ENCODE results near the gene GRIA4.

DNA sequence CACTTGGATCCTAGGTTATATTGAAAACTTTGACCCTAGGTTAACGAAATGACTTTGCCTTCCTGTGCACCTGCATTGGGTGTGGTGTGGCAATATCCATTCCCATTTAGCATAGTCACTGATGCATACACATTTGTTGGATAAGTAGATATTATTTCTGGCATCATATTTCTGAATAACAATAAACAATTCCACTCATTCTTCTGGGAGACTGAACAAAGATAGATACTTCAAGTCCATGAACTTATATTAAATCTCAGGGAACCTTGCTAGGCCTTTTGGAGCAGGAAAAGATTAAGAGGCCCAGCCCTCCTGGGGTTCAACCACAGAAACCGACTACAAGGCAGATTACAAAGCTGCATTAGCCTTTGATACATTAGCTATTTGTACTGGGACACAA, 293.2 kb downstream of the GRIA4 start:
- no peak for TF ChIP-seq EP300 (IDR thresholded peaks at IDR 0.05)
- TF ChIP-seq, protein P1, sequence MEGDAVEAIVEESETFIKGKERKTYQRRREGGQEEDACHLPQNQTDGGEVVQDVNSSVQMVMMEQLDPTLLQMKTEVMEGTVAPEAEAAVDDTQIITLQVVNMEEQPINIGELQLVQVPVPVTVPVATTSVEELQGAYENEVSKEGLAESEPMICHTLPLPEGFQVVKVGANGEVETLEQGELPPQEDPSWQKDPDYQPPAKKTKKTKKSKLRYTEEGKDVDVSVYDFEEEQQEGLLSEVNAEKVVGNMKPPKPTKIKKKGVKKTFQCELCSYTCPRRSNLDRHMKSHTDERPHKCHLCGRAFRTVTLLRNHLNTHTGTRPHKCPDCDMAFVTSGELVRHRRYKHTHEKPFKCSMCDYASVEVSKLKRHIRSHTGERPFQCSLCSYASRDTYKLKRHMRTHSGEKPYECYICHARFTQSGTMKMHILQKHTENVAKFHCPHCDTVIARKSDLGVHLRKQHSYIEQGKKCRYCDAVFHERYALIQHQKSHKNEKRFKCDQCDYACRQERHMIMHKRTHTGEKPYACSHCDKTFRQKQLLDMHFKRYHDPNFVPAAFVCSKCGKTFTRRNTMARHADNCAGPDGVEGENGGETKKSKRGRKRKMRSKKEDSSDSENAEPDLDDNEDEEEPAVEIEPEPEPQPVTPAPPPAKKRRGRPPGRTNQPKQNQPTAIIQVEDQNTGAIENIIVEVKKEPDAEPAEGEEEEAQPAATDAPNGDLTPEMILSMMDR (IDR thresholded peaks at IDR 0.05) = no peak
- no peak for TF ChIP-seq POLR2A (IDR thresholded peaks at IDR 0.05)

Data from upper lobe of left lung (tissue), 4 donors.